IPS DF 6.9 (cell line): ENCODE results near the gene VTCN1.

Source experiments
- DNase-seq: peaks from one replicate; pipeline ENCODE4 v3.0.0-alpha.2; 2013; ENCODE audit warnings: low read depth, low spot score
- H3K27ac ChIP-seq: one replicate; pipeline ENCODE4 v1.5.1; 2013; ENCODE audit warnings: low read length, control low read depth
- H3K27me3 ChIP-seq: 2 replicates; pipeline ENCODE4 v1.6.1; 2013; ENCODE audit warnings: mild to moderate bottlenecking, low read length; ENCODE audit not compliant: control insufficient read depth, insufficient read depth
- H3K36me3 ChIP-seq: 2 replicates; pipeline ENCODE4 v1.6.1; 2013; ENCODE audit warnings: low read length; ENCODE audit not compliant: control insufficient read depth, insufficient read depth
- H3K4me1 ChIP-seq: 2 replicates; pipeline ENCODE4 v1.6.1; 2013; ENCODE audit warnings: low read length; ENCODE audit not compliant: control insufficient read depth, insufficient read depth
- H3K4me3 ChIP-seq: 2 replicates; pipeline ENCODE4 v1.5.1; 2013; ENCODE audit warnings: mild to moderate bottlenecking, low read length
- H3K9me3 ChIP-seq: 2 replicates; pipeline ENCODE4 v1.6.1; 2013; ENCODE audit warnings: low read length, inconsistent platforms; ENCODE audit not compliant: control insufficient read depth, insufficient read depth
- WGBS: extraction: QIAGEN DNeasy Blood & Tissue Kit; methylation state at CpG from one replicate; pipeline ENCODE4 v1.1.7; 2013; ENCODE audit warnings: mixed read lengths, missing lambda C conversion rate; ENCODE audit not compliant: insufficient read length, insufficient coverage; 5-methylcytosine and 5-hydroxymethylcytosine counted together

VTCN1 gene

DNA sequence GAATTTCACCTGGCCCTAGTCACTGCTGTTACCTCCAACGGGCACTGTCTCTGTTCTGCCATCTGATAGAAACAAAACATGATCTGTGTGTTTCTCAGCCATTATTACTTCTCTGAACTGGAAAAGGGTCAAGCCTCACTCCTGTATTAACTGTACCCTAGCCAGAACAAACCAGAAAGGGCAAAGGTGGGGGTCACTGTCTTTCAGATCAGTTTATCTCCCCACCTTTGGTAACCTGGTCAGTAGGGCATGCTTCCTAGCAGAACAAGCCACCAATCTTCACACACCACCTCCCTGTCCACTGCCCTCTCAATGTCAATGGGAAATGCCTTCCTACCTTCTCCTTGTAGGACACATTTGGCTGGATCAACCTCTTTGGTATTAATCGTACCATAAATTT, 93.0 kb downstream of the VTCN1 start:
- H3K36me3 ChIP-seq: peaks cover 13% of the 10 kb centered on the region; the same call in 1 of the 2 replicates
- peaks cover 4% of the 10 kb centered on the region for H3K4me1 ChIP-seq
- H3K4me3 ChIP-seq: no peak overlapping the region
- no peak for DNase-seq
- no peak overlapping the region for H3K27ac ChIP-seq
- no peaks in the 10 kb centered on the region for H3K27me3 ChIP-seq
- H3K9me3 ChIP-seq: no peaks in the 10 kb centered on the region
- WGBS: no CpG with 5 or more reads among the region's 2 CpGs

DNA sequence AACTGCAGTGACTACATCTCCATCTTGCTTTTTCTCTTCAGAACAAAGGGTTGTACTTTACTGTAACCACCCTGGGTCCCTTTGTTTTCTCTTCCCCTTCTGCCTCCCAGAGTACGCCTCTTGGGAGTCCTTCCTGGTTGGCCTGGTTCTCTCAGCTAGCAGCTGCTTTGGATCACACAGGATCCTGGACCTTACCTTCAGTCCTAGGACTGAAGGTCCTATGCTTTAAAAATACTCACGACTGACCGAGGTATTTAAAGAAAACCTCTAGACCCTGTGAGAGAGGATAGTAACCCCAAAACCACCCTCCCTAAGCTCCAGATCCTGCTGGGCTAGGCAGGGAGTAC, 94.0 kb downstream of the VTCN1 start:
- DNase-seq: no peak
- no peaks in the 10 kb centered on the region for H3K9me3 ChIP-seq
- no peaks in the 10 kb centered on the region for H3K27me3 ChIP-seq
- WGBS: no CpG with 5 or more reads among the region's 3 CpGs
- H3K36me3 ChIP-seq: peaks cover 13% of the 10 kb centered on the region; the same call in 1 of the 2 replicates
- H3K4me3 ChIP-seq: no peak overlapping the region
- H3K27ac ChIP-seq: no peak overlapping the region
- H3K4me1 ChIP-seq: peaks cover 6% of the 10 kb centered on the region

DNA sequence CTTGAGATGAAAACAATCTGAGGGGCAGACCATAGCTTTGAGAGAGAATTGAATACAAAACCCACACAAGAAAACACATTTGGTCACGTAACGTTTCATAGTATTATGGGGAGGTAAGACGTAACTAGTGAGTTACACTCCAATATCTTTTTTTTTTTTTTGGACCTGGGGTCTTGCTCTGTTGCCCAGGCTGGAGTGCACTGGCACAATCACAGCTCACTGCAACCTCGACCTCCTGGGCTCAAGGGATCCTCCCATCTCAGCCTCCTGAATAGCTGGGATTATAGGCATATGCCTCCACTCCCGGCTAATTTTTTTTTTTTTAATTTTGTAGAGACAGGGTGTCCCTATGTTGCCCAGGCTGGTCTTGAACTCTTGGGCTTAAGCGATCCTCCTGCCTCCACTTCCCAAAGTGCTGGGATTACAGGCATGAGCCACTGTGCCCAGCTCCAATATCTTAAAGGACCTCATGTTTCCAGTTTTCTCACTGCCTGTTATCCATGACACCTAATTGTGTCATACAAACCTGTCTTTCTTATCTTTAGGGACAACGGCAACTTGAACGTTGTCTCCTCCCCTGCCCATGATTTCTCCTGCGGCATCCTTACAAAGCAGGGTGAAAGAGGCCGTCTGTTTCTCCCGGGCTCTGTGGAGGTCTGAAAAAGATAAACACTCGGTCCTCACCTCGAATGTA, 94.5 kb downstream of the VTCN1 start:
- H3K4me1 ChIP-seq: peaks cover 6% of the 10 kb centered on the region
- no CpG with 5 or more reads among the region's 13 CpGs for WGBS
- peaks cover 13% of the 10 kb centered on the region; the same call in 1 of the 2 replicates for H3K36me3 ChIP-seq
- DNase-seq: no peak
- H3K27me3 ChIP-seq: no peaks in the 10 kb centered on the region
- no peak overlapping the region for H3K4me3 ChIP-seq
- no peaks in the 10 kb centered on the region for H3K9me3 ChIP-seq
- H3K27ac ChIP-seq: no peak overlapping the region

DNA sequence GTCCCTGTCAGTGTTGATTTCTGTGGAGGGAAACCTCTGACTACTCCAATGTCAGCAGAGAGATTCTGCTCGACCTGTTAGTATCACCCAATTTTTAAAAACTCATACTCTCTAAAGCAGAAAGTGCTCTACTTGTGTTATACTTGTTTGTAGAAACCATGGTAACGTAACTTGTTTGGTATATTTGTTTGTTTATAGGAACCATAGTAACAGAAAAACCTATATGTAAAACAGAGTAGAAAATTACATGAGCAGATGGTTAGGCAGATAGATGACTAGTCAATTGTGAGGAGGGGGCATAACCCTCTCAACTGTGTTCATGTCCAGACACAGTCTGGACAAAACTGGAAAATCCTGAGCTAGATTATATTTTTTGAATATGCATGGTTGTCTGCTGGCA, 95.8 kb downstream of the VTCN1 start:
- Histone ChIP-seq H3K9me3 (no peaks in the 10 kb centered on the region), H3K36me3 (peaks cover 13% of the 10 kb centered on the region; the same call in 1 of the 2 replicates)

DNA sequence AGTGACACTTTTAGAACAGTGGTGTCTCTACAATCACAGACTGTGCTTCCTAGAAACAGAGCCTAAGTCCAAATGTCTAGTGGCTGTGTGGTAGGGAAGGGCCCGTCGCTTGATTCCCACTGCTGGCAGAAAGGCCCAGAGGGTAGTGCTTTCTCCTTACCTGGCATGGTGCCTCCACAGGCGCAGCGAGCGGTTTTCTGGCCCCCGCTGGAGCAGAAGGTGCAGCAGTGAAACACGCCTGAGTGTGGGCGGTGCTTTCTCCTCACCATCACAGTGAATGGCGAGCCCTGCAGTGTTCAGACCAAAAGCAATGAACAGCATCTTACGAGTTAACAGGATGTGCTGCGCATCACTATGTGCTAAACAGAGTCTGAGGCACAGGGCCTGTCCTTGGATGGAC, 97.5 kb downstream of the VTCN1 start:
- H3K36me3 ChIP-seq: peaks cover 11% of the 10 kb centered on the region; the same call in 1 of the 2 replicates
- peaks cover 2% of the 10 kb centered on the region; the same call in 1 of the 2 replicates for H3K4me1 ChIP-seq
- H3K27ac ChIP-seq: no peak overlapping the region
- H3K9me3 ChIP-seq: no peaks in the 10 kb centered on the region
- H3K27me3 ChIP-seq: no peaks in the 10 kb centered on the region
- H3K4me3 ChIP-seq: no peak overlapping the region
- DNase-seq: no peak
- WGBS: no CpG with 5 or more reads among the region's 11 CpGs

More for the DNA sequence above, 95.8 kb downstream of the VTCN1 start:
- H3K27me3 ChIP-seq: no peaks in the 10 kb centered on the region
- no CpG with 5 or more reads among the region's 2 CpGs for WGBS
- H3K27ac ChIP-seq: no peak overlapping the region
- no peak overlapping the region for H3K4me3 ChIP-seq
- no peak for DNase-seq
- H3K4me1 ChIP-seq: peaks cover 2% of the 10 kb centered on the region; the same call in 1 of the 2 replicates

DNA sequence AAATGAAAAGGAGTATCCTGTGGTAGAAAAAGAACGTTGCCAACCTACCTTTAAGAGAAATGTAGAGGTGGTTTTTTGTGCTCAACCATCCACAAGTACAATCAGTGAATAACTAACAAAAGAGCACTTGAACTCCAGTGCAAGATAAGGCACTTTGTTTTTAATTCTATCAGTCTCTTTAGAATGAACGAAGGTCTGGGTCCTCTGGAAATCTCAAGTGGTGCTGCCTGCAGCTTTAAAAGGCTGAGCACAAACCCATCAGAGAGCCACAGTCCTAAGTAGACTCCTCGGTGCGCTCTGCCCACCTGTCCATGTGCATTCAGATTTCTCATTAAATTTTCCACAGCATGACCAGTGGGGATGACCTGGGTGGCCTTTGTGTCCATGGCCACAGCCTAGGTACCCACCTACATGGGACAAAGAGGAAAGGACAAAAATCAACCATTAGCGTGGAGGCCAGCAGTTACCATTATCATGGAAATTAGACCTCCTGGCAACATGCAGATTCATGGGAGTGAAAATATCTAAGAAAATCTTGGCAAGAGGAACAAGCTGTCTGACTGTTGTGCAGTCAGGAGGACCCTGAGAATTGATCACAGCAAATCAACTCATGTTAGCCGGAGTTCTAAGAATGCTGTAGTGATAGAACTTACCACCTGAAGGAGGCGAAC, 98.5 kb downstream of the VTCN1 start:
- H3K27ac ChIP-seq: no peak overlapping the region
- H3K36me3 ChIP-seq: peaks cover 10% of the 10 kb centered on the region; the same call in 1 of the 2 replicates
- no CpG with 5 or more reads among the region's 7 CpGs for WGBS
- no peaks in the 10 kb centered on the region for H3K9me3 ChIP-seq
- H3K4me1 ChIP-seq: peaks cover 2% of the 10 kb centered on the region; the same call in 1 of the 2 replicates
- DNase-seq: no peak
- no peaks in the 10 kb centered on the region for H3K27me3 ChIP-seq
- H3K4me3 ChIP-seq: no peak overlapping the region

DNA sequence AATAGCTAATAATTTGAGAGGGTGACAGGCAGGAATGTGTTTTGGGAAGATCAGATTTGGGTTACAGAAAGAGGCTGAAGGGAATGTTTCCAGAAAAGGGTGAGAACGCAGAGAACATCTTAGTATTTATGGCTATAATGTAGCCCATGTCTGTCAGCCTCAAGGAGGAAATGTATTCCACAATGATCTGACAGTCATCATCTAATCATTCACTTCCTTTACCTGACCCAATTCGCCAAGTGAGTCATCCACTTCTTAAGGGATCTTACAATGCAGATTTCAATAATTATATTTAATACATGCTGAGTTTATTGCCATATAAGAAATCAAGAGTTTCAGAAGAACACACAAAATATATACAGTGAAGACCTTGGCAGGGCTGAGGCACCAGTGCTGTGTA, 100.0 kb downstream of the VTCN1 start:
- WGBS: no CpG with 5 or more reads among the region's 2 CpGs
- H3K4me3 ChIP-seq: no peak overlapping the region
- H3K27me3 ChIP-seq: no peaks in the 10 kb centered on the region
- H3K27ac ChIP-seq: no peak overlapping the region
- peaks cover 2% of the 10 kb centered on the region; the same call in 1 of the 2 replicates for H3K4me1 ChIP-seq
- no peak for DNase-seq
- H3K9me3 ChIP-seq: no peaks in the 10 kb centered on the region
- H3K36me3 ChIP-seq: peaks cover 10% of the 10 kb centered on the region; the same call in 1 of the 2 replicates

DNA sequence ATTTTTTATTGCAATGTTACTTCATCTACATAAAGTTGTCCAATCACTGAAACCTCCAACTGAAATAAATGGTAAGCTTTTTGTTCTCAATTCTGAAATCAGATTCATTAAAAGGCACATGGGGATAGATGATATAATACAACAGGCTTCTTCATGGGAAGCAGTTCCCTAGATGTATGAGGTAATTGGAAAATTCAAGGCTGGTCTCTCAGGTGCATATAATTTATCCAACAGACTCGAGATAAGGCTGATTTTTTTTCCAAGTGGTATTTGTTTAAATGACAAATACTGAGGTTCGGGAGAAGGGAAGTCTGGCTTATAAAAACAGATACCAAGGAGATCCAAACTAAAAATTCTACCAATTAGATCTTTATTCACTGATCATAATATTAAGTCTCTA, 103.4 kb downstream of the VTCN1 start:
- H3K36me3 ChIP-seq: peaks cover 5% of the 10 kb centered on the region; the same call in 1 of the 2 replicates
- no peaks in the 10 kb centered on the region for H3K9me3 ChIP-seq
- no peak overlapping the region for H3K4me3 ChIP-seq
- H3K27me3 ChIP-seq: no peaks in the 10 kb centered on the region
- H3K27ac ChIP-seq: no peak overlapping the region
- peaks cover 2% of the 10 kb centered on the region; the same call in 1 of the 2 replicates for H3K4me1 ChIP-seq
- no peak for DNase-seq
- no CpG with 5 or more reads among the region's 2 CpGs for WGBS

DNA sequence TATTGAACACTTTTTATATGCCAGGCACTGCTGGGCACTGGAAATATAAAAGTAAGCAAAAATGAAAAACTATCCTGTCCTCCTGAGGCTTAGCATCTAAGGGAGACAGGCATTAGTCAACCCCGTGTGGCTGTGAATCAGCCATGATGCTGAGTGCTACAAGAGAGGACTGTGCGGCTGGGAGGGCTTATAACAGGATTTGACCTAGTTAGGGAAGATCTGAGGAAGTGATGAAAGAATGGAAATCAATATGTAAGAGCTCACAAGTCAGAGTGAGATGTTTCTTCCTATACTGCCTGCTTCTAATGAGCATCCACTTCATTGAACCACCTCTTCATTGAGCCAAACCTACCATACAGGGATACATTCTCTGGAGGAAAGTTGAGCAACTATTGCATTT, 104.2 kb downstream of the VTCN1 start:
- H3K36me3 ChIP-seq: peaks cover 5% of the 10 kb centered on the region; the same call in 1 of the 2 replicates
- no peaks in the 10 kb centered on the region for H3K9me3 ChIP-seq
- no peak for DNase-seq
- H3K4me3 ChIP-seq: no peak overlapping the region
- no peaks in the 10 kb centered on the region for H3K4me1 ChIP-seq
- no peaks in the 10 kb centered on the region for H3K27me3 ChIP-seq
- no CpG with 5 or more reads among the region's 2 CpGs for WGBS
- H3K27ac ChIP-seq: no peak overlapping the region

DNA sequence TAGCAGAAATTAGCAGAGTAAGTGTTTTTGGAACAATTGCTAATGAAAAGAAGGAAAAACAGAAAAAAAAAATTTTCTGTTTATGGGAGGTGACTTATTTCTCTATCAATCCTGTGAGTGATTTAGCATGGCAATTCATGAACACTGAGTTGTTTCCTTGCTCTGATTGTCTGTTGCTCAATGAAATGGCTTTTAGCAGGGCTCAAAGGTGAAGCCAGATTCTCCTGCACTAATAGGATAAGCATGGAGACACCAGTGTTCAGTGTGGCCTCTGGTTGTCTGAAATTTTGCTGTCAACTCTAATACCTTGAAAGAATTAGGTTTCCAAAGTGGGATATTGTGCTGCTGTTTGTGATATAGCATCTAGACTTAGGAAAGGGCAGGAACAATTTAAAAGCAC, 105.0 kb downstream of the VTCN1 start:
- no peak overlapping the region for H3K27ac ChIP-seq
- H3K36me3 ChIP-seq: peaks cover 5% of the 10 kb centered on the region; the same call in 1 of the 2 replicates
- no peaks in the 10 kb centered on the region for H3K4me1 ChIP-seq
- H3K4me3 ChIP-seq: no peak overlapping the region
- H3K9me3 ChIP-seq: no peaks in the 10 kb centered on the region
- H3K27me3 ChIP-seq: no peaks in the 10 kb centered on the region
- DNase-seq: no peak
